HG02571 (cell line): ENCODE data around the gene SCGB1C2.

Source experiments
- ATAC-seq: cut with Tn5 transposase; IDR thresholded peaks from one replicate; pipeline ENCODE4 v1.9.1; 2021; ENCODE audit warnings: mild to moderate bottlenecking, moderate library complexity; ENCODE audit not compliant: unreplicated experiment

Gene SCGB1C2

DNA sequence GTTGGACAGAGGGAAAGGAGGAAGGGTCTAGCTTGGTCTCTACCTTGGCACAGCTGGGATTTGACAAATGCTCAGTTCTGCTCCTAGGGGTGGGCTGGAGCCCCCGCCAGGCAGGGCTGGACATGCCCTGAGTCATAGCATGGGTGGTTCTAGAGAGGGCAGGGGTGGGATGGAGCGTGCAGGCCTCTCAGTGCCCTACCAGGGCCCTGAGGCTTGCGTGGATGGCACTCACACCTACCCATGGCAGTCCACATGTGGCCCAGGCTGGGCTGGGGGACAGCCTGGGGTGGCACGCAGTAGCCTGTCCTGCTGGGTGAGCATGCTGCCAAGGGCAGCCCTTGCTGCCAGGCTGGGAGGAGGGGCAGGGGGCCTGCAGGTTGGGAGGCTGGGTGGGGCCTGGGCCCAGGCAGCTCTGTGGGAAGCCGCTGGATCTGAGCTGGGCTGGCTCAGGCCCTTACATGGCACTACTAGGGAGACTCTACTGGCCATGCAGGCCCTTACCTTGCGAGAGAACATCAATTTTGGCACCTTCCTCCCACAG lies 32.8 kb downstream of the SCGB1C2 start:
- no peak for ATAC-seq

GRCh38 chr17:171871-172270 lies 34.5 kb downstream of the SCGB1C2 start:
- no peak for ATAC-seq

DNA sequence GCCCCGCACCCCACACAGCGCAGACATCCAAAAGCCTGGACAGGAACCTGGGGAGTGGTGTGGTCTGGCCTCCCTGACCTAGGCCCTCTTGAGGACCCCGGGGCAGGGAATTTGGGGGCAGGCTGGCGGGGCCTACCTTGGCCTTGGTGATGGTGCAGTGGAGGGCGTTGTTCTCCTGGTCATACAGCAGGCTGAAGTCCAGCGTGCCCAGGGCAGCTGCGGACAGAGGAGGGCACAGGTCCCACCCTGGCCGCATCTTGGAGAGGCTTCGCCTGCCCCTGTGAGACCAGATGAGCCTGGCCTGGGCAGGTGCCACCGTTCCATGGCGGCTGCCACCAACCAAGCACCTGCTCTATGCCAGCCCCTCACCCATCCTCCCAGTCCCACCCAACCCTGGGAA lies 35.0 kb downstream of the SCGB1C2 start:
- no peak for ATAC-seq

DNA sequence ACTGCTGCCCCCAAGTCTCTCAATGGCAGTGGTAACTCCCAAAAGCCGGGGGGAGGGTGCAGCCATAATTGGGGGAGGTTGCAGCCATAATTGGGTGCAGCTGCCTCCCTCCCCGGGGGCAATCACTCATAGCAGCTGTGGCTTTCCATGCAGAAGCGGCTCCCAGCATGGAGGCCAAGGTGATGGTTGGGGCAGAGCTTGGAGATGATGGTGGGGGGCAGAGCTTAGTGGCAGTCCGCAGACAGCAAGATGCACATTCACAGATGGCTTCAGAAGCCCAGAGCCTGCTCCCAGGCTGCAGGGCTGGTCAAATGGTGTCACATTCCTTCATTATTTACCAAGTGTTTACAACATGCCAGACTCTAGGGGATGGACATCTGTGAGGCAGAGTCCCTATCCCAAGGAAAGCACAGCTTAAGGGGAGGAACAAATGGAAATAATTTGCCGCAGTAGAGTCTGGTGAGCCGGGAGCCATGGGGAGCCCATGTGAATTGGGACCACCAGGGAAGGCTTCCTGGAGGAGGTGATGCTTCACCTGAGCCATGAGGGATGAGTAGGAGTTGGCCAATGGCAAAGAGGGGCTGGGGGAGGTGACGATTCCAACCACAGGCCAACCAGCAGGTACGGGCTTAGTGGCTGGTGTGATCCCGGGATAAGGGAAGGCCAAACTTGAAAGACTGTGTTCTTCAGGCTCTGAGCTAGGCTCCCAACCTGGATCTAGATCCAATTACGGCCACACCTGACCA lies 36.0 kb downstream of the SCGB1C2 start:
- ATAC-seq = no peak

GRCh38 chr17:177155-177554 lies 39.8 kb downstream of the SCGB1C2 start:
- ATAC-seq = no peak

- no peak for ATAC-seq
Observed at GRCh38 chr17:177762-178161, 40.4 kb downstream of the SCGB1C2 start.

GRCh38 chr17:178292-179065 lies 41.1 kb downstream of the SCGB1C2 start:
- ATAC-seq = no peak

GRCh38 chr17:179066-179432 lies 41.7 kb downstream of the SCGB1C2 start:
- ATAC-seq = no peak

DNA sequence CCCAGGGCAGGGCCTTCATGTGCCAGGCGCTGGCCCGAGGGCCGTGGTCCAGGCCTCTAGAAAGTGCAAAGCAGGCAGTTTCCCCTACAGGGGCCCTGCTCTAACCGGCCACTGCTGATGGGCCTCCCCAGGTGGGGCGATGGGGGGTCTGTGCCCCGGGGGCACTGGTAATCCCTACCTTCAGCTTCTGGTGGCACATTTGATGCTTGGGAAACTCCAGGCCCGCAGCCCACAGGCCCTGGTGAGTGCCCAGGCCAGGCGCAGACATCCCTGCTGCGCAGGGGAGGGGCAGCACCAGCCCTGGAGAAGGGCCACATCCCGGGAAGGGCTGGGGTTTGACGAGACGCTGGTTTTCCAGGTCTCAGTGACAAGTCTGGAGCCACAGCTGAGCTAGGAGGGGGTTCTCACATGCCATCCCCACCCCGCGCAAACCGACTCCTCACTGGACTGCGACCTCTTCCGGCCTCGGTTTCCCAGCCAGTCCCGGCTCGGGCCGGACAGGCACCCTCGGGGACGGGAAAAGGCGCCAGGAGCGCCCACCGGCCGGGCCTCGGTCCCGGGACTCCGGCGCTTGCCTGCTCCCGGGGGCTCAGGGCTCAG lies 42.5 kb downstream of the SCGB1C2 start:
- ATAC-seq = no peak

- no peak for ATAC-seq
Observed at GRCh38 chr17:180381-181244, 43.2 kb downstream of the SCGB1C2 start.

DNA sequence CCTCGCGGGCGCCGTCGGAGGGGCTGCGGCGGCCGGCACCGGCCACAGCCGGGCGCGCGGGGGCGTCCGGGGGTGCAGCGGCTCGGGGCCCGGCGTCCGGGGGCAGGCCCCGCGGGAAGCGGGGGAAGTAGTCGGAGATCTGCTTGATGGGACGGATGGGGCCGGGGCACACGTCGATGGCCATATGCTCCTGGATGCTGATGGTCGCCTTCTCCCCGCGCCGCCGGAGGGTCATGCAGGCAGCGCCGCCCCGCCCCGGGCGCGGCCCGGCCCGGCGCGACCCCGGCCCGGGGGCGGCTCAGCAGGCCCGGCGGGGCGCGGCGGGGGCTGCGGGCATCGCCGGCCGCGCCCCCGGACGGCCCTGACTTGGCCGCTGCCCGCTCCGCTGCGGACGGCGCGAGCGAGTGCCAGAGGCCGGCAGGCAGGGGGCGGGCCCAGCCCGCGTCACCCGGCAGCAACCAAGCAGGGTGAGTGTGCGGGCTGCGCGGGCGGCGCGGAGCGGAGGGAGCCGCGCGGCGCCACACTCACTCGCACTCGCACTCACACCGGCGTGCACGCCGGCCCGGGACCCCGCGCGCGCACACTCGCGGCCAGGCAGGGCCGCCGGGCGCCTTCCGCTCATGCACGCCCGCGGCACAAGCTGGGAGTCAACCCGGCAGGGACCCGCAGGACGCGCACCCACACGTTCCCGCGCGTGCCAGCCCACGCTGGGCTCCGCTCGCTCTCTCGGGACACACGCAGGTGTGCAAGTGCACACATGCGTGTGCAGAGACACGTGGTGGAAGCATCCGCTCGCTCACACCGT lies 44.1 kb downstream of the SCGB1C2 start, which contains the start of gene DOC2B:
Gene DOC2B, minus strand, starts transcription at position 406 of the 805 bp plus-strand sequence. Its CDS starts 171 bp downstream, at position 235.
- ATAC-seq = no peak

- ATAC-seq = no peak
Observed at GRCh38 chr17:182050-182751, 44.8 kb downstream of the SCGB1C2 start.

DNA sequence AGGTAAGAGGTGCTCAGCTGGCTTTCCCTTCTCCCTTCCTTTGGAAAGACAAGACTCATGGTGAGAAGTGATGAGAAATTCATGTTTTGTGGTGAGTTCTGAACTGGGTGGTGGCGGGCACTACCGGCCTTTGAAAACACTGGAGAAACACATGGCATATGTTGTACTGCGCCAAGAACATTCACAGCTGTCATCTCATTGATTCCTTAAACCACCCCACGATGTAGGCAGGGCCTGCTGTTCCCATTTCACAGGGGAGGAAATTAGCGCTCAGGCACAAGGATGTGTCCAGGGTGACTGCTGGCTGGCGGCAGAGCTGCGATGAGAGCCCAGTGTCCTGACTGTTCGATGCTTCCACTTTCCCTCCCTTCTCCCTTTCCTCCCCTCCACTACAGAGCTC lies 45.7 kb downstream of the SCGB1C2 start:
- ATAC-seq = no peak

DNA sequence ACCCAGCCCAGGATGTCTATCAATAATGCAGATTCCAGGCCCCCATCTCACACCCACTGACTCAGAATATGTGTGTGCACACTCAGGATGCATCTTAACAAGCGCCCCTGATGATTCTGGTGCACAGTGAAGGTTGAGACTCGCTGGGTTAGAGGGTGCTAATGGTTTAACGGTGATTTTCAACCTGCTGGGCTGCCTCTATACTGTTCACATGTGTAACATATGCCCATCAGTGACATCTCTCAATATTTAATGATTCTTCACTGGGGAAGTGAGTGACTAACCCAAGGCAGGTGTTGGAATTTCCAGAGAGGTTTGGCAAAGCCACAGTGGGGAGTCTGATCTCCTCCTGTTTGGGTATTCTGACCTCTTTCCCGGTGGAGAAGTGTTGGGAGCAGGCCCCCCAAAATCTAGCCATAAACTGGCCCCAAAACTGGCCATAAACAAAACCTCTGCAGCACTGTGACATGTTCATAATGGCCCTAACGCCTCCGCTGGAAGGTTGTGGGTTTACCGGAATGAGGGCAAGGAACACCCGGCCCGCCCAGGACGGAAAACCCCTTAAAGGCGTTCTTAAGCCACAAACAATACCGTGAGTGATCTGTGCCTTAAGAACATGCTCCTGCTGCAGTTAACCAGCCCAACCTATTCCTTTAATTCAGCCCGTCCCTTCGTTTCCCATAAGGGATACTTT lies 48.2 kb downstream of the SCGB1C2 start:
- no peak for ATAC-seq

GRCh38 chr17:187130-187529 lies 49.8 kb downstream of the SCGB1C2 start:
- no peak for ATAC-seq
